ENCODE results near the gene BUD13. TPM values are rescaled to one million over a fixed set of nuclear protein-coding genes. Genes with fewer than 3 reads are reported as not detected.

The BUD13 gene
- total and polyA plus RNA-seq, 2 of the 13 experiments (the other 11 are each of a cell fraction or from before 2014, with no cell fraction given): 13.3 to 25.9 TPM

DNA sequence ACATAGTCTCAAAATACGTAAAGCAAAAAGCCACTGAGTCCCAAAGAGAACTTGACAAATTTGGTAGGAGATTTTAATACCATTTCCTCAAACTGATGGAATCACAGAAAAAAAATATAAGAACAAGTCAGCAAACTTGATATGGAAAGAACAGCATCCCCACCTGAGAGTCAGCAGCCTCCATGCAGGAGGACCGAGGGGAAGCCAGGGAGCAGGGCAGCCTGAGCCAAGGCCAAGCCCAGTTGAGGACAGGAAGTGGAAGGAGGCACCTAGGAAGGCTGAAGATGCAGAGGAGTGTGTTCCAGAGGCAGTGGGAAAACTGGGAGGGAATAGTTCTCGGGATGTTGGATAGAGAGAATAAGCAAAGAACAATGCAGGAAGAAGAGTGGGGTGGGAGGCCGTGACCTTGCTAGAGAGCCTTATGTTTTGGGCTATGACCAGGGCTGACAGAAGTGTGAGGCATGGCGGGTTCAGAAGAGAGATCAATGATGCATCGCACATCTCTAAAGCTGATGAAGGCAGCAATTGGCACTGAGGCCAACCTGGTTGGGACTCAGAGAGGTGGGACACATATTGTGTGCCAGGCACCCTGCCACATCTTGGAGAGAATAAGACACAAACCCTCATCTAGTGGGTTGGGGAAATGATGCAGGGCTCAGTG lies 34.9 kb upstream of the BUD13 start (continued):
- TF ChIP-seq RBFOX2 (IDR thresholded peaks at IDR 0.05; ENCODE audit: low read depth, low read length) (peak; percentile 43; the same call in 1 of the 2 replicates), ZNF234 (CRISPR knock-in tag; conservative IDR thresholded peaks at IDR 0.05) (no peak), WIZ (CRISPR knock-in tag; IDR thresholded peaks at IDR 0.05) (no peak), RFX3 (CRISPR knock-in tag; IDR thresholded peaks at IDR 0.05) (no peak), HNRNPL (IDR thresholded peaks at IDR 0.05; ENCODE audit: low read depth, low read length) (no peak), ATM (IDR thresholded peaks at IDR 0.05; ENCODE audit: borderline replicate concordance) (no peak), HOXA3 (CRISPR knock-in tag; IDR thresholded peaks at IDR 0.05) (no peak), HMG20A (CRISPR knock-in tag; IDR thresholded peaks at IDR 0.05; ENCODE audit: borderline replicate concordance) (no peak), HDAC2 (CRISPR knock-in tag; IDR thresholded peaks at IDR 0.05) (no peak), ZNF546 (CRISPR knock-in tag; conservative IDR thresholded peaks at IDR 0.05) (no peak), ZFP37 (CRISPR knock-in tag; IDR thresholded peaks at IDR 0.05; ENCODE audit: borderline replicate concordance) (no peak), SMC3 (IDR thresholded peaks at IDR 0.05; ENCODE audit: low read length) (no peak), CREM (IDR thresholded peaks at IDR 0.05) (no peak), CREM (CRISPR knock-in tag; IDR thresholded peaks at IDR 0.05) (no peak), JUND (CRISPR knock-in tag; IDR thresholded peaks at IDR 0.05) (peak; percentile 50; the same call in 1 of the 2 replicates), IRX3 (CRISPR knock-in tag; IDR thresholded peaks at IDR 0.05; ENCODE audit: borderline replicate concordance, low read depth) (no peak)
- TF ChIP-seq, protein P1, sequence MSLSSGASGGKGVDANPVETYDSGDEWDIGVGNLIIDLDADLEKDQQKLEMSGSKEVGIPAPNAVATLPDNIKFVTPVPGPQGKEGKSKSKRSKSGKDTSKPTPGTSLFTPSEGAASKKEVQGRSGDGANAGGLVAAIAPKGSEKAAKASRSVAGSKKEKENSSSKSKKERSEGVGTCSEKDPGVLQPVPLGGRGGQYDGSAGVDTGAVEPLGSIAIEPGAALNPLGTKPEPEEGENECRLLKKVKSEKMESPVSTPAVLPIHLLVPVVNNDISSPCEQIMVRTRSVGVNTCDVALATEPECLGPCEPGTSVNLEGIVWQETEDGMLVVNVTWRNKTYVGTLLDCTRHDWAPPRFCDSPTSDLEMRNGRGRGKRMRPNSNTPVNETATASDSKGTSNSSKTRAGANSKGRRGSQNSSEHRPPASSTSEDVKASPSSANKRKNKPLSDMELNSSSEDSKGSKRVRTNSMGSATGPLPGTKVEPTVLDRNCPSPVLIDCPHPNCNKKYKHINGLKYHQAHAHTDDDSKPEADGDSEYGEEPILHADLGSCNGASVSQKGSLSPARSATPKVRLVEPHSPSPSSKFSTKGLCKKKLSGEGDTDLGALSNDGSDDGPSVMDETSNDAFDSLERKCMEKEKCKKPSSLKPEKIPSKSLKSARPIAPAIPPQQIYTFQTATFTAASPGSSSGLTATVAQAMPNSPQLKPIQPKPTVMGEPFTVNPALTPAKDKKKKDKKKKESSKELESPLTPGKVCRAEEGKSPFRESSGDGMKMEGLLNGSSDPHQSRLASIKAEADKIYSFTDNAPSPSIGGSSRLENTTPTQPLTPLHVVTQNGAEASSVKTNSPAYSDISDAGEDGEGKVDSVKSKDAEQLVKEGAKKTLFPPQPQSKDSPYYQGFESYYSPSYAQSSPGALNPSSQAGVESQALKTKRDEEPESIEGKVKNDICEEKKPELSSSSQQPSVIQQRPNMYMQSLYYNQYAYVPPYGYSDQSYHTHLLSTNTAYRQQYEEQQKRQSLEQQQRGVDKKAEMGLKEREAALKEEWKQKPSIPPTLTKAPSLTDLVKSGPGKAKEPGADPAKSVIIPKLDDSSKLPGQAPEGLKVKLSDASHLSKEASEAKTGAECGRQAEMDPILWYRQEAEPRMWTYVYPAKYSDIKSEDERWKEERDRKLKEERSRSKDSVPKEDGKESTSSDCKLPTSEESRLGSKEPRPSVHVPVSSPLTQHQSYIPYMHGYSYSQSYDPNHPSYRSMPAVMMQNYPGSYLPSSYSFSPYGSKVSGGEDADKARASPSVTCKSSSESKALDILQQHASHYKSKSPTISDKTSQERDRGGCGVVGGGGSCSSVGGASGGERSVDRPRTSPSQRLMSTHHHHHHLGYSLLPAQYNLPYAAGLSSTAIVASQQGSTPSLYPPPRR (CRISPR knock-in tag; IDR thresholded peaks at IDR 0.05; ENCODE audit: borderline replicate concordance): no peak
- TF ChIP-seq, protein P2, sequence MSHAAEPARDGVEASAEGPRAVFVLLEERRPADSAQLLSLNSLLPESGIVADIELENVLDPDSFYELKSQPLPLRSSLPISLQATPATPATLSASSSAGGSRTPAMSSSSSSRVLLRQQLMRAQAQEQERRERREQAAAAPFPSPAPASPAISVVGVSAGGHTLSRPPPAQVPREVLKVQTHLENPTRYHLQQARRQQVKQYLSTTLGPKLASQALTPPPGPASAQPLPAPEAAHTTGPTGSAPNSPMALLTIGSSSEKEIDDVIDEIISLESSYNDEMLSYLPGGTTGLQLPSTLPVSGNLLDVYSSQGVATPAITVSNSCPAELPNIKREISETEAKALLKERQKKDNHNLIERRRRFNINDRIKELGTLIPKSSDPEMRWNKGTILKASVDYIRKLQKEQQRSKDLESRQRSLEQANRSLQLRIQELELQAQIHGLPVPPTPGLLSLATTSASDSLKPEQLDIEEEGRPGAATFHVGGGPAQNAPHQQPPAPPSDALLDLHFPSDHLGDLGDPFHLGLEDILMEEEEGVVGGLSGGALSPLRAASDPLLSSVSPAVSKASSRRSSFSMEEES (CRISPR knock-in tag; IDR thresholded peaks at IDR 0.05): no peak
- TF ChIP-seq, protein P3, sequence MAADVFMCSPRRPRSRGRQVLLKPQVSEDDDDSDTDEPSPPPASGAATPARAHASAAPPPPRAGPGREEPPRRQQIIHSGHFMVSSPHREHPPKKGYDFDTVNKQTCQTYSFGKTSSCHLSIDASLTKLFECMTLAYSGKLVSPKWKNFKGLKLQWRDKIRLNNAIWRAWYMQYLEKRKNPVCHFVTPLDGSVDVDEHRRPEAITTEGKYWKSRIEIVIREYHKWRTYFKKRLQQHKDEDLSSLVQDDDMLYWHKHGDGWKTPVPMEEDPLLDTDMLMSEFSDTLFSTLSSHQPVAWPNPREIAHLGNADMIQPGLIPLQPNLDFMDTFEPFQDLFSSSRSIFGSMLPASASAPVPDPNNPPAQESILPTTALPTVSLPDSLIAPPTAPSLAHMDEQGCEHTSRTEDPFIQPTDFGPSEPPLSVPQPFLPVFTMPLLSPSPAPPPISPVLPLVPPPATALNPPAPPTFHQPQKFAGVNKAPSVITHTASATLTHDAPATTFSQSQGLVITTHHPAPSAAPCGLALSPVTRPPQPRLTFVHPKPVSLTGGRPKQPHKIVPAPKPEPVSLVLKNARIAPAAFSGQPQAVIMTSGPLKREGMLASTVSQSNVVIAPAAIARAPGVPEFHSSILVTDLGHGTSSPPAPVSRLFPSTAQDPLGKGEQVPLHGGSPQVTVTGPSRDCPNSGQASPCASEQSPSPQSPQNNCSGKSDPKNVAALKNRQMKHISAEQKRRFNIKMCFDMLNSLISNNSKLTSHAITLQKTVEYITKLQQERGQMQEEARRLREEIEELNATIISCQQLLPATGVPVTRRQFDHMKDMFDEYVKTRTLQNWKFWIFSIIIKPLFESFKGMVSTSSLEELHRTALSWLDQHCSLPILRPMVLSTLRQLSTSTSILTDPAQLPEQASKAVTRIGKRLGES (CRISPR knock-in tag; IDR thresholded peaks at IDR 0.05; ENCODE audit: borderline replicate concordance): no peak
- TF ChIP-seq, protein P4, sequence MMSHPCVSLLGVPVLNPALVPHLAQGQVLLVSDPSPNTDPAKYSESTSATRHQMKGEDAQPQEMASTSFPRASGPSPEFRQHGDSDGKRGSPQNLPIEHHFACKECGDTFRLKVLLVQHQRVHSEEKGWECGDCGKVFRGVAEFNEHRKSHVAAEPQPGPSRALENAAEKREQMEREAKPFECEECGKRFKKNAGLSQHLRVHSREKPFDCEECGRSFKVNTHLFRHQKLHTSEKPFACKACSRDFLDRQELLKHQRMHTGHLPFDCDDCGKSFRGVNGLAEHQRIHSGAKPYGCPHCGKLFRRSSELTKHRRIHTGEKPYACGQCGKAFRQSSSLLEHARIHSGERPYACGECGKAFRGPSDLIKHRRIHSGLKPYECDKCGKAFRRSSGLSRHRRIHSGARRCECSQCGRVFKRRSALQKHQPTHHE (CRISPR knock-in tag; IDR thresholded peaks at IDR 0.05; ENCODE audit: borderline replicate concordance): no peak

All from HepG2 (cell line).